Body of pancreas (tissue), 4 donors: Measurements from ENCODE around the gene OR51G2.

Source experiments
- POLR2A ChIP-seq, 3 donors: fragments of 450-650 bp; IDR thresholded peaks; one replicate each; pipeline ENCODE4 v1.6.1; 2016; ENCODE audit warnings: antibody characterized with exemption in 3 of 3, mild to moderate bottlenecking in 2 of 3
- TF ChIP-seq, protein P1 (sequence below), 7 experiments: fragments of 450-650 bp in 4 of 7; fragments of 200-600 bp in 3 of 7; sonication (generic) in 3 of 7; IDR thresholded peaks; one replicate each; pipeline ENCODE4 v1.5.1; 2016 to 2019; ENCODE audit warnings: antibody characterized with exemption in 7 of 7

- TF ChIP-seq, protein P1, sequence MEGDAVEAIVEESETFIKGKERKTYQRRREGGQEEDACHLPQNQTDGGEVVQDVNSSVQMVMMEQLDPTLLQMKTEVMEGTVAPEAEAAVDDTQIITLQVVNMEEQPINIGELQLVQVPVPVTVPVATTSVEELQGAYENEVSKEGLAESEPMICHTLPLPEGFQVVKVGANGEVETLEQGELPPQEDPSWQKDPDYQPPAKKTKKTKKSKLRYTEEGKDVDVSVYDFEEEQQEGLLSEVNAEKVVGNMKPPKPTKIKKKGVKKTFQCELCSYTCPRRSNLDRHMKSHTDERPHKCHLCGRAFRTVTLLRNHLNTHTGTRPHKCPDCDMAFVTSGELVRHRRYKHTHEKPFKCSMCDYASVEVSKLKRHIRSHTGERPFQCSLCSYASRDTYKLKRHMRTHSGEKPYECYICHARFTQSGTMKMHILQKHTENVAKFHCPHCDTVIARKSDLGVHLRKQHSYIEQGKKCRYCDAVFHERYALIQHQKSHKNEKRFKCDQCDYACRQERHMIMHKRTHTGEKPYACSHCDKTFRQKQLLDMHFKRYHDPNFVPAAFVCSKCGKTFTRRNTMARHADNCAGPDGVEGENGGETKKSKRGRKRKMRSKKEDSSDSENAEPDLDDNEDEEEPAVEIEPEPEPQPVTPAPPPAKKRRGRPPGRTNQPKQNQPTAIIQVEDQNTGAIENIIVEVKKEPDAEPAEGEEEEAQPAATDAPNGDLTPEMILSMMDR (IDR thresholded peaks at IDR 0.05), result no peak
- no peak for TF ChIP-seq POLR2A (IDR thresholded peaks at IDR 0.05)
These were observed 5.1 kb upstream of the OR51G2 start, which contains the start of gene OR51G1 for GRCh38 chr11:4924239-4924638.
